Pulmonary artery endothelial cell (primary cell): Measurements from ENCODE around the gene KLF7. TPM values are rescaled to one million over a fixed set of nuclear protein-coding genes. Genes with fewer than 3 reads are reported as not detected.

ENCODE experiments used
- DNase-seq: peaks from one replicate; pipeline ENCODE4 v3.0.0-alpha.2; 2011; ENCODE audit warnings: low read depth, low spot score
- total RNA-seq: library from RNA; depleted of rRNA; stranded (reverse); fragments of >200 nt; gene quantifications from 2 replicates; pipeline ENCODE4 v1.2.3, GENCODE V29; 2014

Gene KLF7
- total RNA-seq, 1 donor from 2014 or later: 14.0 TPM

- no peak for DNase-seq
Observed at GRCh38 chr2:207095963-207096362, 69.8 kb downstream of the KLF7 start.

- no peak for DNase-seq
Observed at GRCh38 chr2:207093234-207093633, 72.5 kb downstream of the KLF7 start.

- DNase-seq: no peak
Observed at GRCh38 chr2:207092818-207093217, 72.9 kb downstream of the KLF7 start.

- no peak for DNase-seq
Observed at GRCh38 chr2:207091928-207092327, 73.8 kb downstream of the KLF7 start.

DNA sequence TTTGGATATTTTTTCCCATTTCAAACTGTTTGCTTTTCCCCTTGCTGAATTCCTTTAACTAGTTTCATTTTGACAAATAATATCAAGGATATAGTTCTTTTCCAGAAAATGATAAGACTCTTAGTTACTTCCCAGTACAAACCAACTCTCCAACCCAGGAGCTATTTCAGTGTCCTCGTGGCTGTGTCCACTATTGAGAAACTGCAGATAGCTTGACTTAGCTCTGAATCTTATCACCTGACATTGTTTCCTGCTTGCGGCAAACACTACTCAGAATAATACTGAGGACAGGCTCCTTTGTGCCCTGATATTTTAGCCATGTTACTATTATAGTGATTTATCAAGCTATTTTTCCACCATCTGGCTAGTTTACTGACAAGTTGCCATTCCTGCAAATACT lies 74.6 kb downstream of the KLF7 start:
- DNase-seq: no peak

DNA sequence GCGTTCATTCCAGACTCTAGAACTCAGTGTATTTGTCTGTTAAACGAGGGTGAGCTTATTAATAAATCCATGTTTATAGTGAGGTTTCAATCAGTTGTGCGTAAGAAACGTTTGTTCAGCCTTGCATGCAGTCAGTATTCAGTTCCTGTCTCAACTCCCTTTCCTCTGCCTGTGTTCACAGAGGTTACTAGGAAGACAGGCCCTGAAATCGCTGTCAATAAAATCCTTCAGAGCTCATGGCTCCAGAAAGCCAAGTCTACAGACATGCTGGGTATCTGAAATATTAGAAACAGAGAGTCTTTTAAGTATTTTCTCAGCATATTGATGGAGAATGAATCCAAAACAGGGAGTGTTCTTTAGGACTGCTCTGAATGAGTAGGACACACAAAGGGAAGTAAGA lies 75.4 kb downstream of the KLF7 start:
- no peak for DNase-seq

DNA sequence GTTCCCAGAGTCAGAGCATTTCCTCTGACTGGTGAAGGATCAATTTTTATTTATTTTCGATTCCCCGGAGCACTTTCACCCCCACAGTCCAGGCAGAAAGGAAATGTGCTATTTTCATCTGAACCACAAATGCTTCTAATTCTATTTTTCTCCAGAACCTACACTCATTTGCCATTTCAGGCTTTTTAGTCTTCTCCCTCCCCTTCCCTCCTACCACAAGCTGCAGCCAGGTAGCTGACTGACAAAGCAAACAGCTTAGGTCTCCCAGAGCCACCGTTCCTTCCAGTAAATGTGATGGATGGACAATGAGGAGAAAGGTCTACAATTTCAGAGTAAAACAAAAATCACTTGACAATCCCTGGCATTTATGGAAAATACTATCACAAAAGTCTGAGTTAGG lies 76.9 kb downstream of the KLF7 start:
- no peak for DNase-seq

DNA sequence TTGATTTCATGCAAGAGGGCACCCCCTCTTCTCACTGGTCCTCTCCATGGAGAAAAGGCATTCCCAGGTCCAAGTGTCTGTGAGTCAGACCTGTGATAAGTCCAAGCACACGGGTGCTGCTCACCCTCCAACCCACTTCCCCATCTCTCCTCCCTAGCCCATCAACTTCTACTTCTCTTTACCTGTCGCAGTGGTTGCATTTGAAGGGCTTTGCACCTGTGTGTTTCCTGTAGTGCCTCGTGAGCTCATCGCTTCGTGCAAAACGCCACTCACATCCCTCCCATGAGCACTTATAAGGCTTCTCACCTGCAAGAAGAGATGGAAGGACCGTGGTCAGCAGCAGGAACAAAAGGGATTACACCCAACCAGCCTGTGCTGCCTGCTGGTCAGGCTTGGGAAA lies 77.5 kb downstream of the KLF7 start:
- DNase-seq: no peak

GRCh38 chr2:207087046-207087902 lies 78.5 kb downstream of the KLF7 start:
- DNase-seq: no peak

DNA sequence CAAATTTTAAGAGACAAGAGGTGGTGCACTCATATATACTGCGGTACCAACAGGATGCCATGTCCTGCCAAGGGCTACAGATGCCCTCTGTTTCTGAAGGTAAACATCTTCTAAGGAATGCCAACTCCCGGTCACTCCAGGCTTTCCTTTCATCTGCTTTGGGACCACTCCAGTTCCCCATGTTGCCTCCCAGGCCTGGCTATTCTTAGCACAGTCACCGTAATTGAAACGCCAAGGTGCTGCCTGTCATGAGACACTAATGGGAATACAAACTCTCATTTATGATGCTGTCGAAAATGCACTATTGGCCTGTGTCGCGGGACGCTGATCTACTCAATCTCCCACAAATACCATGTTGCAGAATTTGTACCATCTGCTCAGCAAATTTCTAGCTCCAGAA lies 79.6 kb downstream of the KLF7 start:
- DNase-seq: no peak

GRCh38 chr2:207085110-207085509 lies 80.6 kb downstream of the KLF7 start:
- no peak for DNase-seq

GRCh38 chr2:207083361-207084110 lies 82.2 kb downstream of the KLF7 start:
- DNase-seq: no peak

GRCh38 chr2:207082619-207083018 lies 83.1 kb downstream of the KLF7 start:
- no peak for DNase-seq

DNA sequence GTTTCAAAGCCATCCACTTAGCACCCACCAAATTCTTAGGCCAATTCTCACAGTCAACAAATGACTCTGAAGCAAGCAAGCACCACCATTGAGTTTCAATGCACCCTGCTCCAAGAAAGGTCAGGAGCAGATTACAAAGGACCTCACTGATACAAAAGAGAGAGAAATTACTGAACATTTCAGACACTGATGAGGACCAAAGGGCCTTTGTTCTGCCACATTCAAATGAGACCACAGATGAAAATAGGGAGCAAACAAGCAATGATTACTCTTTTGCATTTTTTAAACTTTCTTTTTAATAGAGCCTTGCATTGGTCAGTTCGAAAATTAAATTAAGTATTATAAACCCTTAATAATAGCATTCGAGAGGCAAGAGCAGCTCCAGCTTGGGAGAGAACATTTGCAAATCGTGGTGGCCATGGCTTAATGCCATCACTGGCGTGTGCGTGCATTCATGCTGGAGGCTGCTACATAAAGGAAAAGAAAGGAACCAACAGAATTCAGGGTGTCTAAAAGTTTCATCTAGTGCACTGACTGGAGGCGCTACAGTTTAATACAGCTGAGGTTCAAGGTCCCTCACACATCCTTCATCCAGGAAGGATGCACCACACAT lies 87.5 kb downstream of the KLF7 start:
- DNase-seq: no peak

GRCh38 chr2:207077266-207077665 lies 88.5 kb downstream of the KLF7 start:
- DNase-seq: no peak

GRCh38 chr2:207075456-207075855 lies 90.3 kb downstream of the KLF7 start:
- no peak for DNase-seq

- DNase-seq: no peak
Observed at GRCh38 chr2:207073801-207074678, 91.7 kb downstream of the KLF7 start.

- no peak for DNase-seq
Observed at GRCh38 chr2:207073412-207073800, 92.3 kb downstream of the KLF7 start.

GRCh38 chr2:207072571-207072970 lies 93.2 kb downstream of the KLF7 start:
- DNase-seq: no peak

DNA sequence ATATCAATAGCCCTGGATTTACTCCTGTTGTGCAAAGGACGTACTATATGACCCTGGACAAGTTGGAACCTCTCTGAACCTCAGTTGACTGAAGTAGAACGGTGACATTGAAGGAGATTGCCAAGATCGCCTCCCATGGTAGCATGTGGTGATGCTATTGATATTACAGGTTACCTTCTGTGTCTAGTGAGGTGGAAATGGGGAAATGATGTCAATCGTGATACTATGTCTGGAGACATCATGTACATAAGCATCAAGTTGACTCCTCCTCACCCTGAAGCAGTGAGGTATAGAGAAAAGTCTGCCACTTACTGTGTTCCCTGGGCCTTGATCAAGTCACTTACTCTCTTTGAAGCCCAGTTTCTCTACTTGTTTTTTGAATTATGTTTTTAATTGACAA lies 93.9 kb downstream of the KLF7 start:
- DNase-seq: no peak

DNA sequence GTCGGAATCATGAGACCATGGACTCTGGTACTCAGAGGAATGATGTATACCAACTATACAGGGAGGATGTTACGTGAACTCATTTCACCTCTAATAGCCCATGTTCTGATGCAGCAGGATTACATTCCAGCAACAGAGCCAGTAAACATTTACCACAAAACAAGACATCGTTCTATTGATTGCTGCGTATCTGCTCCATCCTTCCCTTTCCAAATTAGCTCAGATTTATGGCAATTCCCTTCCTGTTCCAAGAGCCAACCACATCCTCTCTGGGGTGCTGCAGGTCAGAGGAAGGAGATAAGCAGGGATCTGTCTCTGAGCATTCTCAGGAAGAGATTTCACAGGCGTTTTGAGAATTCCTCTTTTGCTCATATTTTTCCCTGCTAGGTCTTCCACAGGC lies 98.3 kb downstream of the KLF7 start:
- no peak for DNase-seq
